H9 (cell line): Measurements from ENCODE around the gene DNAJC18. TPM values are rescaled to one million over a fixed set of nuclear protein-coding genes. Genes with fewer than 3 reads are reported as not detected.

Source experiments
- DNase-seq: peaks from one replicate; pipeline ENCODE4 v3.0.0-alpha.2; 2017
- H2AFZ ChIP-seq: one replicate; pipeline ENCODE4 v1.6.1; 2013; ENCODE audit warnings: mild to moderate bottlenecking, low read length, control low read depth, moderate library complexity
- H2AK5ac ChIP-seq: 2 replicates; pipeline ENCODE4 v1.6.1; 2013; ENCODE audit warnings: low read length, control low read depth, mixed read lengths; ENCODE audit not compliant: insufficient read length
- H2BK120ac ChIP-seq: one replicate; pipeline ENCODE4 v1.6.1; 2013; ENCODE audit warnings: low read depth, mild to moderate bottlenecking, low read length, control low read depth, inconsistent platforms; ENCODE audit not compliant: poor library complexity, severe bottlenecking
- H2BK12ac ChIP-seq: 2 replicates; pipeline ENCODE4 v1.6.1; 2013; ENCODE audit warnings: low read length, control low read depth, mixed read lengths, low read depth; ENCODE audit not compliant: insufficient read length
- H2BK15ac ChIP-seq: 2 replicates; pipeline ENCODE4 v1.6.1; 2013; ENCODE audit warnings: low read depth, low read length, control low read depth
- H2BK20ac ChIP-seq: one replicate; pipeline ENCODE4 v1.6.1; 2013; ENCODE audit warnings: low read depth, mild to moderate bottlenecking, low read length, control low read depth, inconsistent platforms; ENCODE audit not compliant: poor library complexity, severe bottlenecking
- H2BK5ac ChIP-seq: 2 replicates; pipeline ENCODE4 v1.6.1; 2013; ENCODE audit warnings: low read length, control low read depth, mixed read lengths; ENCODE audit not compliant: insufficient read length
- H3K14ac ChIP-seq: 2 replicates; pipeline ENCODE4 v1.6.1; 2013; ENCODE audit warnings: low read length, control low read depth; ENCODE audit not compliant: insufficient read depth
- H3K18ac ChIP-seq: 2 replicates; pipeline ENCODE4 v1.6.1; 2013; ENCODE audit warnings: low read depth, mild to moderate bottlenecking, mixed read lengths, low read length, control low read depth; ENCODE audit not compliant: insufficient read length
- H3K23ac ChIP-seq: 2 replicates; pipeline ENCODE4 v1.6.1; 2013; ENCODE audit warnings: low read length, control low read depth, mixed read lengths, low read depth; ENCODE audit not compliant: insufficient read length
- H3K23me2 ChIP-seq: 2 replicates; pipeline ENCODE4 v1.6.1; 2013; ENCODE audit warnings: low read depth, mild to moderate bottlenecking, mixed read lengths, low read length, control low read depth; ENCODE audit not compliant: insufficient read length, poor library complexity, severe bottlenecking
- H3K27ac ChIP-seq: 2 replicates; pipeline ENCODE4 v1.5.1; 2013; ENCODE audit warnings: low read length, control low read depth, mixed read lengths, low read depth; ENCODE audit not compliant: insufficient read length
- H3K27me3 ChIP-seq: 2 replicates; pipeline ENCODE4 v1.6.1; 2013; ENCODE audit warnings: low read length, control low read depth, inconsistent platforms; ENCODE audit not compliant: insufficient read depth
- H3K4ac ChIP-seq: 2 replicates; pipeline ENCODE4 v1.6.1; 2013; ENCODE audit warnings: low read depth, mild to moderate bottlenecking, control low read depth, inconsistent platforms, low read length, moderate library complexity
- H3K4me1 ChIP-seq: 2 replicates; pipeline ENCODE4 v1.6.1; 2013; ENCODE audit warnings: low read length, control low read depth, inconsistent platforms; ENCODE audit not compliant: insufficient read depth
- H3K4me2 ChIP-seq: 2 replicates; pipeline ENCODE4 v1.6.1; 2013; ENCODE audit warnings: low read length, control low read depth, mixed read lengths; ENCODE audit not compliant: insufficient read length, insufficient read depth
- H3K56ac ChIP-seq: 2 replicates; pipeline ENCODE4 v1.6.1; 2013; ENCODE audit warnings: low read depth, mild to moderate bottlenecking, mixed read lengths, low read length, control low read depth; ENCODE audit not compliant: insufficient read length
- H3K79me1 ChIP-seq: 2 replicates; pipeline ENCODE4 v1.6.1; 2013; ENCODE audit warnings: low read depth, mild to moderate bottlenecking, moderate library complexity, low read length, control low read depth, inconsistent platforms; ENCODE audit not compliant: insufficient read depth, poor library complexity, severe bottlenecking
- H3K79me2 ChIP-seq: 2 replicates; pipeline ENCODE4 v1.6.1; 2013; ENCODE audit warnings: low read length, control low read depth, inconsistent platforms; ENCODE audit not compliant: insufficient read depth
- H3K9ac ChIP-seq: 2 replicates; pipeline ENCODE4 v1.6.1; 2013; ENCODE audit warnings: low read length, control low read depth, mixed read lengths; ENCODE audit not compliant: insufficient read length; ENCODE audit errors: extremely low read depth
- H3K9me3 ChIP-seq: one replicate; pipeline ENCODE4 v1.6.1; 2013; ENCODE audit warnings: low read depth, low read length, inconsistent platforms; ENCODE audit not compliant: control insufficient read depth
- H3T11ph ChIP-seq: one replicate; pipeline ENCODE4 v1.6.1; 2013; ENCODE audit warnings: mild to moderate bottlenecking, low read length, control low read depth, inconsistent platforms
- H4K20me1 ChIP-seq: one replicate; pipeline ENCODE4 v1.6.1; 2013; ENCODE audit not compliant: control insufficient read depth, insufficient read length, insufficient read depth
- H4K5ac ChIP-seq: 2 replicates; pipeline ENCODE4 v1.6.1; 2013; ENCODE audit warnings: low read depth, mild to moderate bottlenecking, mixed read lengths, low read length, control low read depth; ENCODE audit not compliant: insufficient read length
- H4K8ac ChIP-seq: replicated peaks from 2 replicates; pipeline ENCODE4 v1.6.1; 2013; ENCODE audit warnings: low read length, control low read depth, mixed read lengths, low read depth; ENCODE audit not compliant: insufficient read length
- H4K91ac ChIP-seq: 2 replicates; pipeline ENCODE4 v1.6.1; 2013; ENCODE audit warnings: low read depth, mild to moderate bottlenecking, moderate library complexity, mixed read lengths, low read length, control low read depth; ENCODE audit not compliant: insufficient read length
- H3K27ac Mint-ChIP-seq, 3 experiments: 2 replicates in 2 of 3; 3 replicates in 1 of 3; pipeline ENCODE4 v1.8.0; 2020 to 2021; ENCODE audit warnings: mixed read lengths in 3 of 3, mild to moderate bottlenecking in 1 of 3, moderate library complexity in 1 of 3
- H3K27me3 Mint-ChIP-seq: 2 replicates; pipeline ENCODE4 v1.8.0; 2021; ENCODE audit warnings: low read depth, mild to moderate bottlenecking, moderate library complexity, mixed read lengths
- H3K36me3 Mint-ChIP-seq, 3 experiments: 2 replicates in 2 of 3; 3 replicates in 1 of 3; pipeline ENCODE4 v1.8.0; 2020 to 2021; ENCODE audit warnings: low read depth in 3 of 3, mixed read lengths in 3 of 3; ENCODE audit not compliant: insufficient read depth in 1 of 3
- H3K4me1 Mint-ChIP-seq, 2 experiments: 2 replicates each; pipeline ENCODE4 v1.8.0; 2020; ENCODE audit warnings: mixed read lengths in 2 of 2
- H3K4me3 Mint-ChIP-seq, 2 experiments: 2 replicates in 1 of 2; 3 replicates in 1 of 2; pipeline ENCODE4 v1.8.0; 2020 to 2021; ENCODE audit warnings: mild to moderate bottlenecking in 2 of 2, mixed read lengths in 2 of 2, moderate library complexity in 1 of 2
- H3K9me3 Mint-ChIP-seq, 2 experiments: 2 replicates in 1 of 2; 3 replicates in 1 of 2; pipeline ENCODE4 v1.8.0; 2020; ENCODE audit warnings: mild to moderate bottlenecking in 2 of 2, mixed read lengths in 2 of 2, moderate library complexity in 1 of 2
- WGBS: extraction: QIAGEN DNeasy Blood & Tissue Kit; methylation state at CpG from one replicate; pipeline ENCODE4 v1.1.7; 2013; ENCODE audit warnings: missing lambda C conversion rate, low lambda C conversion rate, mixed read lengths; ENCODE audit not compliant: insufficient read length; ENCODE audit errors: extremely low coverage; 5-methylcytosine and 5-hydroxymethylcytosine counted together
- total RNA-seq: library from RNA; stranded (reverse); gene quantifications from 2 replicates; pipeline ENCODE4 v1.2.1, GENCODE V29; 2021
- TF ChIP-seq, protein P1 (sequence below): fragments of 200-600 bp; sonication (generic); conservative IDR thresholded peaks from 3 replicates; pipeline ENCODE4 v1.8.0; 2021; ENCODE audit warnings: antibody characterized with exemption, mild to moderate bottlenecking

DNAJC18 gene
- total RNA-seq, 1 experiment from 2014 or later, result 26.5 TPM

DNA sequence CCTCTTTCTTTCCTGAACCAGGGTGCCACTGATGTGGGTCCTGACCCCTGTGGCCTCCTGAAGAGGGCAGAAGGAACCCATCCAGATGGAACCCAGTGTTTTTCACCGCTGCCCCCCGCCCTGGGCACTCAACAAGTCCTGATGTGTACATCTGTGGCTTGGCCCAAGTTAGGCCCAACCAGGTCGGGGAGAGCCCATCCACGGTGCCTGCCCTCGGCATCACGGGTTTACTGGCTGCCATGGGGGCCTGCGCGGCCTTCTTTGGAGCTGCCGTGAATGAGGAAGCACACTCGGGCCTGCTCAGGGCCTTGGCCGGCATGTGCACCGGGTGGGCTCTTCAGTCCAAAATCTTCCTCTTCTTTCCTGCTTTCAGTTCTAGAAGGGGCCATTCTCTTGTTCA, 17.5 kb upstream of the DNAJC18 start:
- Histone ChIP-seq H3K18ac (no peak overlapping the region), H3T11ph (no peak overlapping the region), H3K9me3 (no peaks in the 10 kb centered on the region), H3K4ac (no peak overlapping the region), H2BK20ac (no peak overlapping the region), H2BK12ac (no peak overlapping the region), H3K56ac (no peak overlapping the region), H2BK120ac (no peak overlapping the region), H4K20me1 (no peaks in the 10 kb centered on the region), H2BK5ac (no peak overlapping the region), H2AFZ (no peak overlapping the region), H3K23ac (no peak overlapping the region), H3K79me2 (no peaks in the 10 kb centered on the region), H2AK5ac (no peak overlapping the region), H3K27ac (no peak overlapping the region), H2BK15ac (no peak overlapping the region), H4K5ac (no peak overlapping the region), H3K9ac (no peak overlapping the region), H3K27me3 (no peaks in the 10 kb centered on the region), H4K8ac (no peak overlapping the region), H3K79me1 (no peaks in the 10 kb centered on the region), H3K4me2 (no peak overlapping the region), H3K14ac (no peak overlapping the region), H3K4me1 (peaks cover 9% of the 10 kb centered on the region; the same call in 1 of the 2 replicates), H3K23me2 (no peaks in the 10 kb centered on the region), H4K91ac (no peak overlapping the region)
- H3K36me3 Mint-ChIP-seq, result no peaks in the 10 kb centered on the region
- no peak overlapping the region for H3K4me3 Mint-ChIP-seq
- H3K4me1 Mint-ChIP-seq, result peaks cover 16 to 18% of the 10 kb centered on the region in 2 experiments
- no peak for DNase-seq
- H3K27me3 Mint-ChIP-seq, result no peaks in the 10 kb centered on the region; the same call in 1 of the 2 replicates
- WGBS, result no CpG with 5 or more reads among the region's 12 CpGs
- TF ChIP-seq, protein P1, sequence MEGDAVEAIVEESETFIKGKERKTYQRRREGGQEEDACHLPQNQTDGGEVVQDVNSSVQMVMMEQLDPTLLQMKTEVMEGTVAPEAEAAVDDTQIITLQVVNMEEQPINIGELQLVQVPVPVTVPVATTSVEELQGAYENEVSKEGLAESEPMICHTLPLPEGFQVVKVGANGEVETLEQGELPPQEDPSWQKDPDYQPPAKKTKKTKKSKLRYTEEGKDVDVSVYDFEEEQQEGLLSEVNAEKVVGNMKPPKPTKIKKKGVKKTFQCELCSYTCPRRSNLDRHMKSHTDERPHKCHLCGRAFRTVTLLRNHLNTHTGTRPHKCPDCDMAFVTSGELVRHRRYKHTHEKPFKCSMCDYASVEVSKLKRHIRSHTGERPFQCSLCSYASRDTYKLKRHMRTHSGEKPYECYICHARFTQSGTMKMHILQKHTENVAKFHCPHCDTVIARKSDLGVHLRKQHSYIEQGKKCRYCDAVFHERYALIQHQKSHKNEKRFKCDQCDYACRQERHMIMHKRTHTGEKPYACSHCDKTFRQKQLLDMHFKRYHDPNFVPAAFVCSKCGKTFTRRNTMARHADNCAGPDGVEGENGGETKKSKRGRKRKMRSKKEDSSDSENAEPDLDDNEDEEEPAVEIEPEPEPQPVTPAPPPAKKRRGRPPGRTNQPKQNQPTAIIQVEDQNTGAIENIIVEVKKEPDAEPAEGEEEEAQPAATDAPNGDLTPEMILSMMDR, result no peak
- no peak overlapping the region for H3K27ac Mint-ChIP-seq
- no peaks in the 10 kb centered on the region; a peak in 1 of 5 replicates for H3K9me3 Mint-ChIP-seq
